ENCODE results near the gene KCNA10. TPM values are rescaled to one million over a fixed set of nuclear protein-coding genes. Genes with fewer than 3 reads are reported as not detected.

KCNA10 gene
- total RNA-seq, 1 donor from 2014 or later, result not detected

DNA sequence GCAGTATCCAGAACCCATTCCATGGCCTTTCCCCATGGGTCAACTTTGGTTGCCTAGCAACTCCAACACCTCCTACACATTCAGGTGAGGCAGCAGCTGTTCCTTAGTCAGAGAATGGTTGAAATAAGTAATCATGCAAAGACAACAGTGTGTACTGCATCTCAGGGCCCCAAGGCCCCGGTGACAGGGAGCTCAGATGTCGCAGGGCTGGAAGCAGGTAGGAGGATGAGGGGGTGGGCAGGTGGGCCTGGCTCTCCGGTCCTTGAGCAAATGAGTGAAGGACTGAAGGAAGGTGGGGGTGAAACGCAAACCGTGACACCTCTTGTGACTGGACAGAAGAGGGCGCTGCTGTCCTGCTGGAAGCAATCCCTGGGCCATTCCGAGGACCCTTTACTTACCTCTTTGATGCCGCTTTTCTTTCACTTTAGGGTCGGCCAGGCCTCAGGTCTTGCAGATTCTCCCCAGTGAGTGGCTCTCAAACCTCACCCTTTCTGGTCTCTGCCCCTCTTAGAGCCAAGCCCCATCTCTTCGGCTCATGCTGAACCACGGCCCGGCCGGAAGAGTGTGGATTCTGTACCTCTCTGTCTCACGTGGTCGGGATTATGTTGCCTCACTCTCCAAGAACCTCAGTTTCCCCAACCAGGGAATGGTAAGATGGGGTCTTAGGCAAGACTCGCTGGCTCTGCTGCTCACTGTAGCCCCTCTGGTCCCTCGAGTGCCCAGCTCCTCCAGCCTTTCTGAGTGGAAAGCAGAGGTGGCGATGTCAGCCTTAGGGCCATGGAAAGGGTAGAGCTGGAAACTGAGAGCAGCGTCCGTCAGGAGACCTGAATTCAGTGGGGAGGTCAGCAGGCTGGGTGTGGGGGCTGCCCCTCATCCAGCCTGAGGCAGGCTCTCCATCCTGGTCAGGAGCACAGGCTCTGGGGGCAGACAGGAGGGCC lies 5.6 kb upstream of the KCNA10 start:
- Mint-ChIP-seq H3K27ac (no peak overlapping the region), H3K36me3 (no peaks in the 10 kb centered on the region), H3K4me1 (ENCODE audit: unreplicated experiment) (no peaks in the 10 kb centered on the region), H3K9me3 (no peaks in the 10 kb centered on the region), H3K4me3 (no peak overlapping the region), H3K27me3 (peaks cover 76% of the 10 kb centered on the region)
- no peak for DNase-seq (ENCODE audit: extremely low spot score, unreplicated experiment)
- TF ChIP-seq, protein P1, sequence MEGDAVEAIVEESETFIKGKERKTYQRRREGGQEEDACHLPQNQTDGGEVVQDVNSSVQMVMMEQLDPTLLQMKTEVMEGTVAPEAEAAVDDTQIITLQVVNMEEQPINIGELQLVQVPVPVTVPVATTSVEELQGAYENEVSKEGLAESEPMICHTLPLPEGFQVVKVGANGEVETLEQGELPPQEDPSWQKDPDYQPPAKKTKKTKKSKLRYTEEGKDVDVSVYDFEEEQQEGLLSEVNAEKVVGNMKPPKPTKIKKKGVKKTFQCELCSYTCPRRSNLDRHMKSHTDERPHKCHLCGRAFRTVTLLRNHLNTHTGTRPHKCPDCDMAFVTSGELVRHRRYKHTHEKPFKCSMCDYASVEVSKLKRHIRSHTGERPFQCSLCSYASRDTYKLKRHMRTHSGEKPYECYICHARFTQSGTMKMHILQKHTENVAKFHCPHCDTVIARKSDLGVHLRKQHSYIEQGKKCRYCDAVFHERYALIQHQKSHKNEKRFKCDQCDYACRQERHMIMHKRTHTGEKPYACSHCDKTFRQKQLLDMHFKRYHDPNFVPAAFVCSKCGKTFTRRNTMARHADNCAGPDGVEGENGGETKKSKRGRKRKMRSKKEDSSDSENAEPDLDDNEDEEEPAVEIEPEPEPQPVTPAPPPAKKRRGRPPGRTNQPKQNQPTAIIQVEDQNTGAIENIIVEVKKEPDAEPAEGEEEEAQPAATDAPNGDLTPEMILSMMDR (conservative IDR thresholded peaks at IDR 0.05), result peak; percentile 86

DNA sequence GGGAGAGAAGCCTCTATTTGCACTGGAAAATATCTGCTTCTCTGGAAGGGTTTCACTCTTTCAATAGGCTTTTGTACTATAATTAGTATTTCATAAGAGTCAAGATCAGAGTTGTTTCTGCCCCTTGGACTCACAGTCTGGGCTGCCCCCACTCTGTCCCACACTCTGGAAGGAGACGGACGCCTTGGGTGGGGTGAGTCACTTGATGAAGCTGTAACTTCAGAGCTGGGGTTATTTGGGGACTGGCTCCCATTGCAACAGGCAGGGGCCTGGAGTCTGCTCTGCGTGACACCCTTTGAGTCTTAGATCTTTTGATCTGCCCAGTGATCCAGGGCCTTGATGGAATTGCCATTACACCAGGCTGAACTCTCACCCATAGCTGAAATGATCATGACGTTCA lies 4.0 kb upstream of the KCNA10 start:
- DNase-seq (ENCODE audit: extremely low spot score, unreplicated experiment), result no peak
- Mint-ChIP-seq H3K36me3 (no peaks in the 10 kb centered on the region), H3K4me1 (ENCODE audit: unreplicated experiment) (no peaks in the 10 kb centered on the region), H3K27ac (no peak overlapping the region), H3K9me3 (no peaks in the 10 kb centered on the region), H3K4me3 (no peak overlapping the region), H3K27me3 (peaks cover 64% of the 10 kb centered on the region)
- TF ChIP-seq, protein P1 (conservative IDR thresholded peaks at IDR 0.05), result no peak

DNA sequence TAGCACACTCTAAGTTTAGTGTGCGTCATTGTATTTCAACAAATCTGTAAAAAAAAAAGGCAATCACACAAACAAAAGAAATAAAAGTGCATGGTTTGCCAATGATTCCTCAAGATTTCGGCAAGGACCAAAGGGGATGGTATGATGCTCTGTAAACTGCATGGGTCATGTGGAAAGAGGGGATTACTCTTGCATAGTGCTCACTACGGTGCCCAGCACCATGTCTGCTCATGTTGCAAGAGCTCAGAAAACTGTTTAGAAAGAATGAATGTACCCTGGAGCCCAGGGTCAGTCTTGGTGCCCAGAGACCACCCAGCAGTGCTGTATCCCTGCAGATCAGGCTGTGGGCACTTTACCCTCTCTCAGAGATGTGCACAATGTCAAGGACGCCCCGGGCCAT lies 3.6 kb upstream of the KCNA10 start:
- no peaks in the 10 kb centered on the region for H3K36me3 Mint-ChIP-seq
- H3K4me1 Mint-ChIP-seq (ENCODE audit: unreplicated experiment), result no peaks in the 10 kb centered on the region
- H3K27me3 Mint-ChIP-seq, result peaks cover 62% of the 10 kb centered on the region
- H3K27ac Mint-ChIP-seq, result no peak overlapping the region
- TF ChIP-seq, protein P1 (conservative IDR thresholded peaks at IDR 0.05), result no peak
- H3K9me3 Mint-ChIP-seq, result no peaks in the 10 kb centered on the region
- H3K4me3 Mint-ChIP-seq, result no peak overlapping the region
- DNase-seq (ENCODE audit: extremely low spot score, unreplicated experiment), result no peak

DNA sequence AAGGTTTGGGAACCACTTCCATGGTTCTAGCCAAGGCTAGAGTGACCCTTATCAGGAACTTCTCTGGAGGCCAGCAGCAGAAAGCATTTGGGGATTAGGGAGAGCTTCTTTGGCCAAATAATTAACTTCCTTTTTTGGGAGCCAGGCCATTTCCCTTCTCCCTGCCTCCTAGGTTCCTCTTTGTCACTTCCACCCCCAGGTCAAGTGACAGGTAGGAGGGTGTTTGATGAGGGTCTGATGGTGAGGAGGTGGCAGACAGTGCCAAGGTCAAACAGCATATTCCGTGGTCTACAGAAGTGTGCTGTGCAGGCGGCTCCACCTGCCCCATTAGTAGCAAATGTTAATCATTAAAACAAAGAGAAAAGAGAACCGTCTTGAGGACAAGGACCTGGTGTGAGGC lies 1.9 kb upstream of the KCNA10 start:
- TF ChIP-seq, protein P1 (conservative IDR thresholded peaks at IDR 0.05), result no peak
- H3K9me3 Mint-ChIP-seq, result no peaks in the 10 kb centered on the region
- no peaks in the 10 kb centered on the region for H3K36me3 Mint-ChIP-seq
- no peak overlapping the region for H3K27ac Mint-ChIP-seq
- H3K4me3 Mint-ChIP-seq, result no peak overlapping the region
- H3K4me1 Mint-ChIP-seq (ENCODE audit: unreplicated experiment), result no peaks in the 10 kb centered on the region
- DNase-seq (ENCODE audit: extremely low spot score, unreplicated experiment), result no peak
- H3K27me3 Mint-ChIP-seq, result peaks cover 48% of the 10 kb centered on the region

DNA sequence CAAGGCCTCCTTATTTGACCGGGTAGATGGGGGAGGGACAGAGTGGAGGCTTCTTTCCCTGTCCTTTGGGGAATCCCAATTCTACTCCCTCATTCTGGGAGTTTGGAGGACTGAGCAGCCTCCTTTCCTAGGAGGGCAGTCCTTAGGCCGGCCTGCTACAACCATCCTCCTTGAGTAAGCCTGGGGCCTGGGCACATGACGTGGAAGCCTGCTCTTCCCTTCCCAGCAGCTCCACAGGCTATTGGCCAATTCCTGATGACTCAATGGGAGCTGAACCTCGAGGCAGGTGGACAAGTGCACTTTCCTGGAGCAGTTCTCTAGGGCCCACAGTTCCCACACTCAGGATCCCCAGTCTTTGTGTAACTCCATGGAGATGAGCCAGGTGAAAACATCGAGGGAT lies 3.1 kb downstream of the KCNA10 start:
- Mint-ChIP-seq H3K36me3 (no peaks in the 10 kb centered on the region), H3K4me3 (no peak overlapping the region), H3K9me3 (no peaks in the 10 kb centered on the region), H3K27me3 (peaks cover 12% of the 10 kb centered on the region), H3K27ac (no peak overlapping the region), H3K4me1 (ENCODE audit: unreplicated experiment) (no peaks in the 10 kb centered on the region)
- no peak for DNase-seq (ENCODE audit: extremely low spot score, unreplicated experiment)
- TF ChIP-seq, protein P1 (conservative IDR thresholded peaks at IDR 0.05), result no peak
